H1 (cell line): ENCODE data around the gene RNGTT. TPM values are rescaled to one million over a fixed set of nuclear protein-coding genes. Genes with fewer than 3 reads are reported as not detected.

ENCODE experiments used
- CTCF ChIA-PET: fragments of 300-600 bp; sonication (Branson Sonifier 250); formaldehyde crosslinking; loops from one replicate; lab custom pipeline; 2021; ENCODE audit not compliant: partially characterized antibody; lab: Charles Lee
- POLR2A ChIA-PET: fragments of 300-600 bp; sonication (Branson Sonifier 250); formaldehyde crosslinking; loops from one replicate; lab custom pipeline; 2021; ENCODE audit warnings: inconsistent platforms; ENCODE audit not compliant: partially characterized antibody; lab: Charles Lee
- DNase-seq, 2 experiments: peaks; one replicate each; pipeline versions ENCODE4 v3.0.0 to v3.0.0-alpha.2; 2010 to 2022; ENCODE audit warnings: low spot score in 2 of 2, low read depth in 1 of 2, mixed read lengths in 1 of 2
- FAIRE-seq: peaks from 2 replicates; lab custom pipeline; 2011; peaks lifted over from hg19 to GRCh38; lab: Jason Lieb, UNC
- H2AFZ ChIP-seq: 2 replicates; pipeline ENCODE4 v1.8.1; 2012; ENCODE audit warnings: low read length, inconsistent platforms
- H2AK5ac ChIP-seq: 2 replicates; pipeline ENCODE4 v1.6.1; 2013; ENCODE audit warnings: low read depth, low read length
- H2BK120ac ChIP-seq: replicated peaks from 2 replicates; pipeline ENCODE3; 2013; ENCODE audit warnings: low read depth, low read length, inconsistent platforms
- H2BK12ac ChIP-seq: 2 replicates; pipeline ENCODE4 v1.6.1; 2013; ENCODE audit warnings: low read depth, low read length
- H2BK15ac ChIP-seq: 2 replicates; pipeline ENCODE4 v1.6.1; 2013; ENCODE audit warnings: low read length
- H2BK20ac ChIP-seq: 2 replicates; pipeline ENCODE4 v1.6.1; 2013; ENCODE audit warnings: low read length
- H2BK5ac ChIP-seq: 2 replicates; pipeline ENCODE4 v1.6.1; 2013; ENCODE audit warnings: low read depth, low read length
- H3K14ac ChIP-seq: 2 replicates; pipeline ENCODE4 v1.6.1; 2013; ENCODE audit warnings: inconsistent platforms; ENCODE audit not compliant: insufficient read length
- H3K18ac ChIP-seq: 2 replicates; pipeline ENCODE4 v1.6.1; 2013; ENCODE audit warnings: low read length; ENCODE audit errors: extremely low read depth
- H3K23ac ChIP-seq: 2 replicates; pipeline ENCODE4 v1.6.1; 2013; ENCODE audit warnings: inconsistent platforms; ENCODE audit not compliant: insufficient read length
- H3K23me2 ChIP-seq: 2 replicates; pipeline ENCODE4 v1.6.1; 2013; ENCODE audit warnings: low read depth, low read length
- H3K27ac ChIP-seq: 2 replicates; pipeline ENCODE4 v1.6.1; 2011; ENCODE audit warnings: low read depth, low read length, inconsistent platforms
- H3K27me3 ChIP-seq, 4 experiments: replicated peaks in 1 of 4; 1 replicate in 1 of 4; 2 replicates in 3 of 4; pipeline versions ENCODE4 v1.6.1 to v1.8.1; 2011 to 2013; ENCODE audit warnings: low read length in 3 of 4, mild to moderate bottlenecking in 3 of 4, inconsistent platforms in 2 of 4, mixed read lengths in 2 of 4, moderate library complexity in 1 of 4; ENCODE audit not compliant: control insufficient read depth in 3 of 4, insufficient read depth in 3 of 4; ENCODE audit errors: extremely low read depth in 1 of 4
- H3K36me3 ChIP-seq, 4 experiments: 2 replicates each; pipeline versions ENCODE4 v1.6.1 to v1.8.1; 2011 to 2013; ENCODE audit warnings: mild to moderate bottlenecking in 4 of 4, low read length in 3 of 4, moderate library complexity in 2 of 4, control low read depth in 1 of 4, inconsistent platforms in 1 of 4; ENCODE audit not compliant: insufficient read depth in 4 of 4, control insufficient read depth in 2 of 4
- H3K4ac ChIP-seq: replicated peaks from 2 replicates; pipeline ENCODE3; 2013; ENCODE audit warnings: low read length, low read depth, mixed read lengths, inconsistent platforms; ENCODE audit not compliant: insufficient read length
- H3K4me1 ChIP-seq, 4 experiments: replicated peaks in 1 of 4; 1 replicate in 1 of 4; 2 replicates in 3 of 4; pipeline versions ENCODE4 v1.6.1 to v1.8.1; 2011 to 2013; ENCODE audit warnings: low read length in 3 of 4, inconsistent platforms in 2 of 4, mixed read lengths in 1 of 4; ENCODE audit not compliant: insufficient read depth in 4 of 4, control insufficient read depth in 3 of 4
- H3K4me2 ChIP-seq, 2 experiments: 2 replicates each; pipeline versions ENCODE4 v1.6.1 to v1.8.1; 2011 to 2013; ENCODE audit warnings: low read depth in 2 of 2, low read length in 2 of 2, control low read depth in 1 of 2, inconsistent platforms in 1 of 2, mild to moderate bottlenecking in 1 of 2; ENCODE audit not compliant: insufficient read depth in 1 of 2
- H3K4me3 ChIP-seq, 4 experiments: fragments of 200-600, 300-600 bp in 1 of 4; sonication (generic), shearing (Covaris generic), sonication (Bioruptor Twin) in 1 of 4; 2 replicates each; pipeline versions ENCODE4 v1.5.1 to v1.8.1; 2011 to 2016; ENCODE audit warnings: low read length in 4 of 4, low read depth in 3 of 4, control low read depth in 2 of 4, inconsistent platforms in 2 of 4, mild to moderate bottlenecking in 2 of 4, mixed read lengths in 1 of 4, moderate library complexity in 1 of 4; ENCODE audit not compliant: insufficient read depth in 2 of 4; ENCODE audit errors: extremely low read depth in 1 of 4
- H3K56ac ChIP-seq: replicated peaks from 2 replicates; pipeline ENCODE3; 2013; ENCODE audit warnings: low read depth, mild to moderate bottlenecking, mixed read lengths, low read length, inconsistent platforms; ENCODE audit not compliant: insufficient read length
- H3K79me1 ChIP-seq: 2 replicates; pipeline ENCODE4 v1.6.1; 2013; ENCODE audit warnings: low read depth, low read length, control low read depth
- H3K79me2 ChIP-seq, 2 experiments: 2 replicates each; pipeline versions ENCODE4 v1.6.1 to v1.8.1; 2012 to 2013; ENCODE audit warnings: low read length in 2 of 2, mild to moderate bottlenecking in 2 of 2, inconsistent platforms in 1 of 2; ENCODE audit not compliant: insufficient read depth in 2 of 2, control insufficient read depth in 1 of 2
- H3K9ac ChIP-seq, 4 experiments: replicated peaks in 1 of 4; 1 replicate in 1 of 4; 2 replicates in 3 of 4; pipeline versions ENCODE4 v1.6.1 to v1.8.1; 2011 to 2013; ENCODE audit warnings: low read depth in 3 of 4, low read length in 3 of 4, control low read depth in 2 of 4, mild to moderate bottlenecking in 2 of 4, moderate library complexity in 2 of 4, inconsistent platforms in 1 of 4; ENCODE audit errors: extremely low read depth in 1 of 4
- H3K9me3 ChIP-seq, 2 experiments: 2 replicates each; pipeline versions ENCODE4 v1.6.1 to v1.8.1; 2012 to 2013; ENCODE audit warnings: mild to moderate bottlenecking in 2 of 2, moderate library complexity in 2 of 2, control low read depth in 1 of 2, inconsistent platforms in 1 of 2, low read depth in 1 of 2, low read length in 1 of 2, mixed read lengths in 1 of 2; ENCODE audit not compliant: insufficient read depth in 2 of 2
- H4K20me1 ChIP-seq, 2 experiments: replicated peaks in 1 of 2; 2 replicates each; pipeline versions ENCODE3 to v1.8.1; 2011 to 2013; ENCODE audit warnings: inconsistent platforms in 2 of 2, low read length in 2 of 2, mild to moderate bottlenecking in 1 of 2; ENCODE audit not compliant: insufficient read depth in 2 of 2, control insufficient read depth in 1 of 2
- H4K5ac ChIP-seq: 2 replicates; pipeline ENCODE4 v1.6.1; 2013; ENCODE audit warnings: low read length, low read depth, mixed read lengths, inconsistent platforms; ENCODE audit not compliant: insufficient read length
- H4K8ac ChIP-seq: 2 replicates; pipeline ENCODE4 v1.8.0; 2013; ENCODE audit warnings: mild to moderate bottlenecking, moderate library complexity, low read length, inconsistent platforms; ENCODE audit not compliant: insufficient read depth; ENCODE audit errors: extremely low read depth
- H4K91ac ChIP-seq: replicated peaks from 2 replicates; pipeline ENCODE3; 2013; ENCODE audit warnings: low read length, mixed read lengths, inconsistent platforms; ENCODE audit not compliant: insufficient read length
- CBX5 ChIP-seq: fragments of 300-800, 300-1000 bp; sonication (generic); IDR thresholded peaks from 2 replicates; pipeline ENCODE4 v1.7.1; 2016; ENCODE audit warnings: antibody characterized with exemption, low read length, low read depth
- CTCF ChIP-seq, 3 experiments: IDR thresholded peaks; 1 replicate in 2 of 3; 2 replicates in 1 of 3; pipeline versions ENCODE4 v1.5.1 to v1.6.1; 2011; ENCODE audit warnings: low read length in 3 of 3, mild to moderate bottlenecking in 3 of 3, inconsistent platforms in 2 of 3, low read depth in 1 of 3, moderate library complexity in 1 of 3; ENCODE audit not compliant: insufficient read depth in 1 of 3; ENCODE audit errors: control extremely low read depth in 1 of 3
- HDAC2 ChIP-seq, 2 experiments: fragments of 300-600 bp in 1 of 2; sonication (generic) in 1 of 2; IDR thresholded peaks; 2 replicates each; pipeline ENCODE4 v1.6.1; 2011 to 2012; ENCODE audit warnings: low read depth in 2 of 2, low read length in 2 of 2, mild to moderate bottlenecking in 2 of 2, moderate library complexity in 2 of 2, borderline replicate concordance in 1 of 2, inconsistent platforms in 1 of 2
- SP2 ChIP-seq: IDR thresholded peaks from 2 replicates; pipeline ENCODE4 v1.6.1; 2012; ENCODE audit warnings: mild to moderate bottlenecking, low read length, inconsistent platforms
- polyA plus RNA-seq, 7 experiments: library from polyadenylated mRNA; depleted of rRNA in 3 of 7; stranded (reverse) in 5 of 7; unstranded in 2 of 7; fragments of >200 nt in 5 of 7; fragments of 200-250 nt in 2 of 7; gene quantifications; 1 replicate in 5 of 7; 2 replicates in 1 of 7; 4 replicates in 1 of 7; pipeline versions ENCODE4 v1.2.1 to v1.2.3, GENCODE V29; 2011 to 2013; ENCODE audit warnings: missing spikeins in 2 of 7, mixed read lengths in 2 of 7
- total RNA-seq: library from RNA; stranded (reverse); fragmentation: NEBNext Ultra II Directional; extraction: Animal tissue kit (Norgen Biotek cat#: 25700); gene quantifications from 2 replicates; pipeline ENCODE4 v1.2.1, GENCODE V29; 2021

The RNGTT gene
- total and polyA plus RNA-seq, 2 of the 8 experiments (the other 6 are each of a cell fraction or from before 2014, with no cell fraction given): 3.6 to 21.2 TPM

- no peak overlapping the region for H3K4ac ChIP-seq
- H3K27ac ChIP-seq: no peak overlapping the region
- no peak overlapping the region for H2BK20ac ChIP-seq
- no peak overlapping the region for H3K56ac ChIP-seq
- FAIRE-seq (no peak), DNase-seq (no peak)
- H3K23me2 ChIP-seq: no peaks in the 10 kb centered on the region
- no peaks in the 10 kb centered on the region for H4K20me1 ChIP-seq
- no peak overlapping the region for H3K4me3 ChIP-seq
- H2BK12ac ChIP-seq: no peak overlapping the region
- no peak overlapping the region for H3K14ac ChIP-seq
- no peak overlapping the region for H4K8ac ChIP-seq
- H2AFZ ChIP-seq: no peak overlapping the region
- no peak overlapping the region for H3K23ac ChIP-seq
- H3K4me1 ChIP-seq: peaks cover 0 to 2% (median 0%) of the 10 kb centered on the region in 4 experiments; a peak in 1 of 7 replicates
- H2BK5ac ChIP-seq: no peak overlapping the region
- H3K9ac ChIP-seq: no peak overlapping the region
- no peak overlapping the region for H2BK15ac ChIP-seq
- H3K79me2 ChIP-seq: no peaks in the 10 kb centered on the region
- ChIA-PET POLR2A (no interaction called here), CTCF (no interaction called here)
- H3K9me3 ChIP-seq: no peaks in the 10 kb centered on the region
- H4K5ac ChIP-seq: no peak overlapping the region
- no peak overlapping the region for H3K18ac ChIP-seq
- H3K27me3 ChIP-seq: no peaks in the 10 kb centered on the region
- TF ChIP-seq SP2 (no peak), CBX5 (no peak), HDAC2 (IDR thresholded peaks at IDR 0.05; ENCODE audit: borderline replicate concordance in 1 of 2, low read depth in 2 of 2, low read length in 2 of 2) (no peak), CTCF (IDR thresholded peaks at IDR 0.05; ENCODE audit: control extremely low read depth in 1 of 3, insufficient read depth in 1 of 3, low read depth in 1 of 3, low read length in 3 of 3) (no peak)
- H2AK5ac ChIP-seq: no peak overlapping the region
- no peak overlapping the region for H3K4me2 ChIP-seq
- H2BK120ac ChIP-seq: no peak overlapping the region
- no peaks in the 10 kb centered on the region; the same call in 1 of the 2 replicates for H3K79me1 ChIP-seq
- H4K91ac ChIP-seq: no peak overlapping the region
- H3K36me3 ChIP-seq: no peaks in the 10 kb centered on the region
Measured at GRCh38 chr6:88636871-88637270, 326.5 kb downstream of the RNGTT start.
